T-helper 17 cell (primary cell): Measurements from ENCODE around the gene KIF1A. TPM values are rescaled to one million over a fixed set of nuclear protein-coding genes. Genes with fewer than 3 reads are reported as not detected.

Experiments
- ATAC-seq: fragments of 150-1000 bp; cut with Tn5 transposase; 2 replicates; pipeline ENCODE4 v1.10.0; 2021; ENCODE audit warnings: mild to moderate bottlenecking, moderate library complexity
- DNase-seq, 3 donors: peaks; one replicate each; pipeline versions ENCODE4 v3.0.0 to v3.0.0-alpha.2; 2020 to 2021
- H3K9me3 ChIP-seq: one replicate; pipeline ENCODE4 v1.7.0; 2013; ENCODE audit warnings: low read length, mild to moderate bottlenecking; ENCODE audit not compliant: control insufficient read depth, poor library complexity, severe bottlenecking
- H3K27ac Mint-ChIP-seq: one replicate; pipeline ENCODE4 v1.8.0; 2022; ENCODE audit warnings: mild to moderate bottlenecking, moderate library complexity, mixed read lengths
- H3K27me3 Mint-ChIP-seq: one replicate; pipeline ENCODE4 v1.8.0; 2022; ENCODE audit warnings: mixed read lengths
- H3K36me3 Mint-ChIP-seq: one replicate; pipeline ENCODE4 v1.8.0; 2022; ENCODE audit warnings: low read depth, mixed read lengths
- H3K4me1 Mint-ChIP-seq: one replicate; pipeline ENCODE4 v1.8.0; 2022; ENCODE audit warnings: mild to moderate bottlenecking, mixed read lengths
- H3K4me3 Mint-ChIP-seq: one replicate; pipeline ENCODE4 v1.8.0; 2022; ENCODE audit warnings: mild to moderate bottlenecking, moderate library complexity, mixed read lengths
- total RNA-seq, 4 donors: library from RNA in 2 of 4; stranded (reverse) in 2 of 4; gene quantifications; one replicate each; pipeline ENCODE4 v1.2.3 and lab custom pipeline; 2022 to 2026

Gene KIF1A
- total RNA-seq, 2 donors from 2014 or later: 0.18 TPM; not detected in 1

- H3K27ac Mint-ChIP-seq: no peak overlapping the region
- no peaks in the 10 kb centered on the region for H3K9me3 ChIP-seq
- H3K4me1 Mint-ChIP-seq: peaks cover 9% of the 10 kb centered on the region
- peak overlapping the region; percentile 85 for H3K4me3 Mint-ChIP-seq
- peaks cover 4% of the 10 kb centered on the region for H3K36me3 Mint-ChIP-seq
- H3K27me3 Mint-ChIP-seq: peaks cover 66% of the 10 kb centered on the region
- DNase-seq (no peak), ATAC-seq (peak; percentile 40)
These were observed 799 bp upstream of the KIF1A start for GRCh38 chr2:240820607-240821428.

- no peak overlapping the region for H3K27ac Mint-ChIP-seq
- no peak for ATAC-seq
- no peak for DNase-seq
- H3K4me1 Mint-ChIP-seq: peaks cover 9% of the 10 kb centered on the region
- peak overlapping the region; percentile 50 for H3K4me3 Mint-ChIP-seq
- H3K36me3 Mint-ChIP-seq: peaks cover 4% of the 10 kb centered on the region
- peaks cover 55% of the 10 kb centered on the region for H3K27me3 Mint-ChIP-seq
- no peaks in the 10 kb centered on the region for H3K9me3 ChIP-seq
These were observed 727 bp downstream of the KIF1A start for GRCh38 chr2:240819126-240819857.

GRCh38 chr2:240818293-240819125, 1.5 kb downstream of the KIF1A start:
- peaks cover 47% of the 10 kb centered on the region for H3K27me3 Mint-ChIP-seq
- H3K4me1 Mint-ChIP-seq: peaks cover 9% of the 10 kb centered on the region
- ATAC-seq: no peak
- H3K36me3 Mint-ChIP-seq: peaks cover 7% of the 10 kb centered on the region
- no peak overlapping the region for H3K27ac Mint-ChIP-seq
- DNase-seq: no peak
- peak overlapping the region; percentile 28 for H3K4me3 Mint-ChIP-seq
- H3K9me3 ChIP-seq: no peaks in the 10 kb centered on the region

DNA sequence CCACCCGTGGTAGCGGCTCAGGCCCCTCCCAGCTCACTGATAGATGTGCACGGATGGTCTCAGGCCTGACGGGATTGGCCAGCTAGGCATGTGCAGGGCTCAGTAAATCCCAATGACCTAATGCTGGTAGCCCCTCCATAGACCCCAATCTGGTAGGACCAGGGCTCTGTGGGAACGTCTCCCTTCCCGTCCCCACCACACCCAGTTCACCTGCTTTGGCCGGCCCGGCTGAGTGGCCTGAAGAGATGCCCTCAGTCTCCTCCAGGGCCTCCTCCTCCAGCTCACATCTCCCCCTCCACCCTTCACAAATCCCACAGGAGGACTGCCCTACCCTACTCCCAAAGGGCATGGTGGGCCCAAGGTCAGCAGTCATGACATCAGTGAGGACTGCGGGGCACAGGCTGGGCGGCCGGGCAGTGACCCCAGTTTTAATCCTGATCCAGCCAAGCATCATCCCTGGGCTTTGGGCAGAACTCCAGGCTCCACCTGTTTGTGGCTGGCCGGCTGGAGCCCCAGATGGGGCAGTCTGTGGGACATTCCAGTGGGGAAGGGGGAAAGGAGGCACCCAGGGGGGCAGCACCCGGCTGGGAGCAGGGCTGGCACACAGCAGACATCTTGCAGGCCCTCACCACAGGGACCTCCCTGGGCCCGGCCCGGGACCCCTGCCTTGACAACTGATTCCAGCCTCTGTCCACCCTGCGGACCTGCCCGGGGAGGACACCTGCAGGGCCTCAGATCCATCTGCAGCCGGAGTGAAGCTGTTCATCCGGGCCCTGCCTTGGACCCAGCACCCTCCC, 2.3 kb downstream of the KIF1A start:
- Mint-ChIP-seq H3K27ac (no peak overlapping the region), H3K36me3 (peaks cover 7% of the 10 kb centered on the region), H3K4me3 (no peak overlapping the region), H3K27me3 (peaks cover 39% of the 10 kb centered on the region), H3K4me1 (peaks cover 9% of the 10 kb centered on the region)
- no peak for ATAC-seq
- no peak for DNase-seq
- no peaks in the 10 kb centered on the region for H3K9me3 ChIP-seq

DNA sequence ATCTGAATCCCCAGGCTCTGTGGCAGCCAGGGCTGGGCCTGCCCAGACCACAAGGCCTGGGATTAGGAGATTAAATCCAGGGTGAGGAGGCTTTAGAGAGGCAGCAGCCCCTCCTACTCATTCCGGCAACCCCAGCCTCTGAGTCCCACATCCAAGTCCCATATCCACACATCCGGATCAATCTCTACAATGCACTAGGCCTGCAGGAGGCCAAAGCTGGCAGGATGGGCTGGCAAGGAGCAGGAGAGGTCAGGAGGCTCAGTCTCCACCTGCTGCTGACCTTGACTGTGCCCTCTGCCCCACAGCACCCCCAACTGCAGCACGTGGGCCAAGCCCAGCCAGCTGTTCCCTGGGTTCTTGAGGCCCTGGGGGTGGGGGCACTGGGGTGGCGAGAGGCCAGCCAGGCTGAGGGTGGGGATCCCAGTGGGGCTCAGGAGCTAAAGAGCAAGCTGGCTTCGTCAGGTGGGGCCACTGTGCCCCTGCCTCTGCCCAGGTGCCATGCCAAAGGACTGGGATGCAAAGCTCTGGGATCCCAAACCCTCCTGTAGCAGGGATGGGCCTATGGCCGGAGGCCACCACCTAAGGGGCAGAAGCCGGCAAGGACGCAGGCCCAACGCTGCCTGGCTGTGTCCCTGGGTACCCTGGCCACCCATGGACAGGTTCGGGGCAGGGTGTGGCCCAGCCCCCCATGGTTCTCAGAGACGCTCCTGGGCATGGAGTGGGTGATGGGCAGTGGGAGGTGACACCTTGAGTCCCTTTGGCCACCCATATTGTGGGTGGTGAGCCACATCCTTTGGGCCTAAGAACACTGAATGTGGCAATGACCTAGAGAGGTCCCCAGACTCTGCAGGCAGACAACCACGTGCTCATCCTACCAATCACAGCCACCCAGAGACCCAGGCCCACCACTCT, 3.2 kb downstream of the KIF1A start:
- ATAC-seq: no peak
- no peak for DNase-seq

DNA sequence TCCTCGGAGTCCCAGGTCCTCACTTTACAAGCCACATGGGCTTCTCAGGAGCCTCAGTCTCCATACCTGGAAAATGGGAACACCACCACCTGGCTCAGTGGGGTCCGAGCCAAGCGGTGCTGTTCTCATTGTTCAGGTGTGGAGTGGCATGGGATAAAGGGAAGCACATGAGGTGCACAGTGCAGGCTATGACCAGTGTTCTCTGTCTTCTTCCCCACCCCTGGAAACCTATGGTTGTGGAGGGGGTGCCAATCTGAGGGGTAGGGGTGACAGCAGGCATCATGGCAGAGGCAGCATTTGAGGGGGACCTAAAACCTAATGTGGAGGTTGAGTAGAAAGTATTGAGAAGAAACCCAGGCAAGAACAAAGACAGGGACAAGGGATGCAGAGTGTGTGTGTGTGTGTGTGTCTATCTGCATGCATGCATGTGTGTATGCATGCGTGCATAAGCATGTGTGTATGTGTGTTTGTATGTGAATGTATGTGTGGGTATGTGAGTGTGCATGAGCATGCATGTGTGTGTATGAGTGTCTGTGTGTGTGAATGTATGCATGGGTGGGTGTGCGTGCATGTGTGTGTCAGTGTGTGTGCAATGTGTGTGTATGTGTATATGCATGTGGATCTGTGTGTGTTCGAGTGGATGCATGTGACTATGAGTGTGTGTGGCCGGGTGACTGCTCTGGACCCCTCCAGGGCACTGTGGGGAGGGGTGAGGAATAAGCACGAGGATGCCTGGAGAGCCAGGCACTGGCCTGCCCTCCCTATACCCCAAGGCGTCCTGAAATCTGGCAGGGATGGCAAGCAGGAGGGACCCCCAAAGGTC, 4.0 kb downstream of the KIF1A start:
- H3K27ac Mint-ChIP-seq: no peak overlapping the region
- DNase-seq: no peak
- H3K4me3 Mint-ChIP-seq: peak overlapping the region; percentile 54
- ATAC-seq: no peak
- peaks cover 2% of the 10 kb centered on the region for H3K4me1 Mint-ChIP-seq
- peaks cover 7% of the 10 kb centered on the region for H3K36me3 Mint-ChIP-seq
- peaks cover 22% of the 10 kb centered on the region for H3K27me3 Mint-ChIP-seq
- no peaks in the 10 kb centered on the region for H3K9me3 ChIP-seq

More for the DNA sequence above, 3.2 kb downstream of the KIF1A start:
- Mint-ChIP-seq H3K4me1 (peaks cover 7% of the 10 kb centered on the region), H3K36me3 (peaks cover 7% of the 10 kb centered on the region), H3K27ac (no peak overlapping the region), H3K27me3 (peaks cover 30% of the 10 kb centered on the region), H3K4me3 (no peak overlapping the region)
- no peaks in the 10 kb centered on the region for H3K9me3 ChIP-seq

DNA sequence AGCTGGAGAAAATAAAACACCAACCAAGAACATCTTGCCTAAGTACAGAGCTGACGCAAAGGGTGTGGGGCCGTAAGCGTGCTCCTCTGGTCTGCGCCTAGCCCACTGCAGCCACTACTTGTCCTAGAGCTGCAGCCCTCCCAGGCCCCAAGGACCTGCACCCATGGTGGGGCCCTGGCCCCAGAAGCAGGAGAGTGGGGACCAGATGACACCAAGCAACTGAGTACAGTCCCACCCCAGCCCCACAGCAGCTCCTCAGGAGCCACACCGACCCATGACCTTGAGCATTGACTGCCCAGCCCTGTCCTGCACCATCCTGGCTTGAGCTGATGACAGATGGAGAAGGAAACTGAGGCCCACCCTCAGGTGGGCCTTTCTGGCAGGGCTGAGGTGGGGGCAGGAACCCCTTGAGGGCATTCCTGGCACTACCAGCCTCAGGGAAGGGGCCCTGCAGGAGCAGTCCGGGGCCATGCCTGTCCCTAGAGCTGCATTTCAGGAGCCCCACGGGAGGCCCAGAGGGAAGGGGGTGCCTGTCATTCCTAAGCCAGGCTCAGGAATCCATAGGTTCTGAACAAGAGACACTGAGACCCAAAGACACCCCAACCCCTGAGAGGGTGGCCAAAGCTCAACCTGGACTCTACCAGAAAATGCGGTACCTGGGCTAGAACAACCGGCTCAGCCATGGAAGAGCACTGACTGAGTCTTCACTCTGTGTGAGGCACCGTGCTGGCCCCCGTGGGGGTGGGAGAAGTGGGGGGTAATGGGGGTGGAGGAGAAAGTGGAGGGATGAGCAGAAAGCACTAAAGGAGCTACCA, 4.9 kb downstream of the KIF1A start:
- H3K27me3 Mint-ChIP-seq: peaks cover 20% of the 10 kb centered on the region
- no peak overlapping the region for H3K4me3 Mint-ChIP-seq
- no peak overlapping the region for H3K27ac Mint-ChIP-seq
- peaks cover 7% of the 10 kb centered on the region for H3K36me3 Mint-ChIP-seq
- DNase-seq: no peak
- ATAC-seq: no peak
- no peaks in the 10 kb centered on the region for H3K9me3 ChIP-seq
- peaks cover 2% of the 10 kb centered on the region for H3K4me1 Mint-ChIP-seq

- Mint-ChIP-seq H3K27ac (no peak overlapping the region), H3K36me3 (peaks cover 7% of the 10 kb centered on the region), H3K4me3 (no peak overlapping the region), H3K27me3 (peaks cover 20% of the 10 kb centered on the region), H3K4me1 (peaks cover 2% of the 10 kb centered on the region)
- DNase-seq: no peak
- H3K9me3 ChIP-seq: no peaks in the 10 kb centered on the region
- ATAC-seq: no peak
These were observed 5.7 kb downstream of the KIF1A start for GRCh38 chr2:240814280-240814679.

- Mint-ChIP-seq H3K27ac (no peak overlapping the region), H3K4me3 (no peak overlapping the region), H3K27me3 (peaks cover 17% of the 10 kb centered on the region), H3K4me1 (peaks cover 2% of the 10 kb centered on the region), H3K36me3 (peaks cover 7% of the 10 kb centered on the region)
- no peak for DNase-seq
- H3K9me3 ChIP-seq: no peaks in the 10 kb centered on the region
- ATAC-seq: no peak
These were observed 6.6 kb downstream of the KIF1A start for GRCh38 chr2:240813231-240813921.

- H3K27me3 Mint-ChIP-seq: peaks cover 11% of the 10 kb centered on the region
- DNase-seq (no peak), ATAC-seq (no peak)
- H3K9me3 ChIP-seq: no peaks in the 10 kb centered on the region
- no peak overlapping the region for H3K4me3 Mint-ChIP-seq
- H3K4me1 Mint-ChIP-seq: peaks cover 2% of the 10 kb centered on the region
- no peak overlapping the region for H3K27ac Mint-ChIP-seq
- H3K36me3 Mint-ChIP-seq: peaks cover 7% of the 10 kb centered on the region
These were observed 7.3 kb downstream of the KIF1A start for GRCh38 chr2:240812721-240813120.
